ENCODE data around the gene SART3. TPM values are rescaled to one million over a fixed set of nuclear protein-coding genes. Genes with fewer than 3 reads are reported as not detected.

The SART3 gene
- polyA plus RNA-seq, 1 of the 3 experiments (the other 2 are of a cell fraction), result 28.9 TPM

GRCh38 chr12:108607981-108608600, 47.1 kb upstream of the SART3 start:
- WGBS (ENCODE audit: low lambda C conversion rate), result 90% methylated on average over 10 of the region's 10 CpGs
- H3K79me2 ChIP-seq (ENCODE audit: insufficient read depth), result no peaks in the 10 kb centered on the region
- no peak overlapping the region for H3K4me3 ChIP-seq (ENCODE audit: low read depth in 2 of 2, low read length in 1 of 2)
- H3K4me1 ChIP-seq (ENCODE audit: control insufficient read depth in 1 of 2, insufficient read depth in 2 of 2, low read depth in 1 of 2, low read length in 1 of 2), result peaks cover 7 to 21% of the 10 kb centered on the region in 2 experiments; a peak in 3 of 4 replicates
- H3F3A ChIP-seq (replicated peaks; ENCODE audit: insufficient read depth), result peaks cover 8% of the 10 kb centered on the region
- CTCF ChIA-PET, result interaction anchor here (0.6 to 19.2 kb wide), 3 partner anchors 10 to 339 kb away, joined by 4 to 503 read pairs (median 63); partner anchors contain the start of genes ISCU and SART3
- no peaks in the 10 kb centered on the region for H3K27me3 ChIP-seq (ENCODE audit: insufficient read depth)
- TF ChIP-seq FOSL2 (IDR thresholded peaks at IDR 0.05; ENCODE audit: borderline replicate concordance, low read depth) (no peak), FOXM1 (IDR thresholded peaks at IDR 0.05; ENCODE audit: low read depth) (no peak), FOXJ3 (CRISPR knock-in tag; IDR thresholded peaks at IDR 0.05) (no peak), GABPA (IDR thresholded peaks at IDR 0.05; ENCODE audit: low read depth) (no peak), NRF1 (IDR thresholded peaks at IDR 0.05; ENCODE audit: low read depth, low read length) (no peak), GATA2 (CRISPR knock-in tag; IDR thresholded peaks at IDR 0.05) (no peak), NFIC (IDR thresholded peaks at IDR 0.05; ENCODE audit: borderline replicate concordance) (no peak), TEAD4 (IDR thresholded peaks at IDR 0.05; ENCODE audit: borderline replicate concordance, insufficient read depth) (no peak)
- H3K9me3 ChIP-seq, result no peaks in the 10 kb centered on the region
- no peak for DNase-seq
- H4K20me1 ChIP-seq (ENCODE audit: insufficient read depth), result no peaks in the 10 kb centered on the region
- H3K4me2 ChIP-seq, result no peak overlapping the region
- no peak overlapping the region for H2AFZ ChIP-seq (ENCODE audit: low read depth)
- H3K9ac ChIP-seq, result no peak overlapping the region
- no peaks in the 10 kb centered on the region for H3K9me2 ChIP-seq
- H3K36me3 ChIP-seq (replicated peaks in 1 of 2; ENCODE audit: control insufficient read depth in 1 of 2, insufficient read depth in 2 of 2, low read length in 1 of 2), result no peaks in the 10 kb centered on the region
- POLR2A ChIA-PET, result no interaction called here
- H3K27ac ChIP-seq (ENCODE audit: low read depth in 2 of 2, low read length in 1 of 2), result no peak overlapping the region

GRCh38 chr12:108606492-108606891, 45.5 kb upstream of the SART3 start:
- ChIA-PET CTCF (interaction anchor here (7.2 to 19.2 kb wide), 2 partner anchors 11 to 40 kb away, joined by 63 to 503 read pairs; partner anchors contain the start of genes ISCU and SART3), POLR2A (no interaction called here)

More at GRCh38 chr12:108606492-108606891, 45.5 kb upstream of the SART3 start:
- Histone ChIP-seq H3K4me3 (ENCODE audit: low read depth in 2 of 2, low read length in 1 of 2) (no peak overlapping the region), H3K36me3 (replicated peaks in 1 of 2; ENCODE audit: control insufficient read depth in 1 of 2, insufficient read depth in 2 of 2, low read length in 1 of 2) (no peaks in the 10 kb centered on the region), H3F3A (replicated peaks; ENCODE audit: insufficient read depth) (peaks cover 4% of the 10 kb centered on the region), H3K4me1 (ENCODE audit: control insufficient read depth in 1 of 2, insufficient read depth in 2 of 2, low read depth in 1 of 2, low read length in 1 of 2) (peaks cover 7 to 21% of the 10 kb centered on the region in 2 experiments; a peak in 3 of 4 replicates), H3K9me3 (no peaks in the 10 kb centered on the region), H3K9me2 (no peaks in the 10 kb centered on the region), H3K4me2 (no peak overlapping the region), H3K27ac (ENCODE audit: low read depth in 2 of 2, low read length in 1 of 2) (peak overlapping the region in 1 of 2 experiments; percentile 29; a peak in 2 of 4 replicates), H3K9ac (no peak overlapping the region), H3K27me3 (ENCODE audit: insufficient read depth) (no peaks in the 10 kb centered on the region), H2AFZ (ENCODE audit: low read depth) (no peak overlapping the region), H4K20me1 (ENCODE audit: insufficient read depth) (no peaks in the 10 kb centered on the region), H3K79me2 (ENCODE audit: insufficient read depth) (no peaks in the 10 kb centered on the region)
- WGBS (ENCODE audit: low lambda C conversion rate), result 76% methylated on average over 9 of the region's 9 CpGs
- TF ChIP-seq MXI1 (IDR thresholded peaks at IDR 0.05; ENCODE audit: low read depth, low read length) (peak; percentile 82; the same call in 1 of the 2 replicates), FOXJ3 (CRISPR knock-in tag; IDR thresholded peaks at IDR 0.05) (0 out of 2 replicates have a peak, but pooled peaks have one; percentile 27), RAD21 (IDR thresholded peaks at IDR 0.05; ENCODE audit: low read length) (no peak), RCOR1 (IDR thresholded peaks at IDR 0.05; ENCODE audit: low read length) (peak; percentile 35; the same call in 1 of the 2 replicates), NRF1 (IDR thresholded peaks at IDR 0.05; ENCODE audit: low read depth, low read length) (no peak)
- peak; percentile 67 for DNase-seq
